Ovary (tissue), 3 donors: ENCODE measurements around the gene PHF14.

Experiments
- CTCF ChIP-seq, 3 donors: fragments of 450-650 bp in 2 of 3; fragments of 200-600 bp in 1 of 3; IDR thresholded peaks; one replicate each; pipeline versions ENCODE4 v1.5.1 to v1.8.0; 2016 to 2022; ENCODE audit warnings: antibody characterized with exemption in 3 of 3, mild to moderate bottlenecking in 1 of 3
- POLR2A ChIP-seq: fragments of 450-650 bp; IDR thresholded peaks from one replicate; pipeline ENCODE4 v1.6.1; 2017; ENCODE audit warnings: antibody characterized with exemption, mild to moderate bottlenecking, moderate library complexity
- donor health status: DM: no; HTN: no; CAD: no.

- TF ChIP-seq POLR2A (no peak), CTCF (IDR thresholded peaks at IDR 0.05) (no peak)
Observed at GRCh38 chr7:11176985-11177555, 203.4 kb downstream of the PHF14 start.
